ENCODE data around the gene ELMOD3.
"Not testable (repeated sequence)": the region's sequence is repeated elsewhere in the genome, so short reads cannot be mapped to it uniquely, and the experiment has no call there.

The ELMOD3 gene

GRCh38 chr2:85354286-85355072 lies at the start of gene ELMOD3, which contains the start of gene RETSAT:
Gene ELMOD3, plus strand, starts transcription at chr2:85354769. Its CDS starts 2,430 bp downstream, at chr2:85357199.
Gene RETSAT, minus strand, starts transcription at chr2:85354528. Its CDS starts 21 bp downstream, at chr2:85354507.
- peak; percentile 98 for DNase-seq (ENCODE audit: low spot score)

DNA sequence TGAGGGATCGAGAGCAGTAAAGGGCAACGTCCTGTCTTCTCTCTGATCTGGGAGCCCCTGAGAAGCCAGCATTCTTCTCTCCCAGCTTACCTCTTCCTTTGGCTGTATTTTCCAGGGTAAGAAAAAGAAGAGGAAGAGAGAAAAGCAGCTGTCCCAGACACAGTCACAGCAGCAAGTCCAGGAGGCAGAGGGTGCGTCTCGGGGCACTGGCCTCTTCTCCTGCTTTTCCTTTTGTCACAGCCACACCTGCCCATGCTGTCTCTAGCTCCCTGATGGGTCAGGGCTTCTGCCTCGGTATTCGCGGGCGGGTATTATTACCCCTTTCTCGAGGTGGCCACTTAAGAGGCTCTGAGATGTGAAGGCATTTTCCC lies 47.1 kb upstream of the ELMOD3 start:
- no peak for DNase-seq (ENCODE audit: low spot score)

DNA sequence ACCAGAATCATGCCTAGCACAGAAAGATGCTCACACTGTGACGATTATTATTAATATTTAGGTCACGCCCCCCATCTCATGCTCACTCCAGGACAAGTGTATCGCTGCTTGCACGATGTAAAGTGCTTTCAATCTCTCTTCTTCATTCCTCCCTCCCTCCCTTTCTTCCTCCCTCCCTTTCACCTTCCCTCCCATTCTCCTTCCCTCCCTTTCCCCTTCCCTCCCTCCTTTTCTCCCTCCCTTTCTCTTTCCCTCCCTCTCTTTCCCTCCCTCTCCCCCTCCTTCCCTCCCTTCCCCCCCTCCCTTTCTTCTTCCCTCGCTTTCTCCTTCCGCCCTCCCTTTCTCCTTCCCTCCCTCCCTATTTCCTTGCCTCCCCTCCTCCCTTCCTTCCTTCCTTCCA lies 46.4 kb upstream of the ELMOD3 start:
- no peak for DNase-seq (ENCODE audit: low spot score)

- DNase-seq (ENCODE audit: low spot score) = peak; percentile 56
These were observed 45.5 kb upstream of the ELMOD3 start for GRCh38 chr2:85308896-85309555.

DNA sequence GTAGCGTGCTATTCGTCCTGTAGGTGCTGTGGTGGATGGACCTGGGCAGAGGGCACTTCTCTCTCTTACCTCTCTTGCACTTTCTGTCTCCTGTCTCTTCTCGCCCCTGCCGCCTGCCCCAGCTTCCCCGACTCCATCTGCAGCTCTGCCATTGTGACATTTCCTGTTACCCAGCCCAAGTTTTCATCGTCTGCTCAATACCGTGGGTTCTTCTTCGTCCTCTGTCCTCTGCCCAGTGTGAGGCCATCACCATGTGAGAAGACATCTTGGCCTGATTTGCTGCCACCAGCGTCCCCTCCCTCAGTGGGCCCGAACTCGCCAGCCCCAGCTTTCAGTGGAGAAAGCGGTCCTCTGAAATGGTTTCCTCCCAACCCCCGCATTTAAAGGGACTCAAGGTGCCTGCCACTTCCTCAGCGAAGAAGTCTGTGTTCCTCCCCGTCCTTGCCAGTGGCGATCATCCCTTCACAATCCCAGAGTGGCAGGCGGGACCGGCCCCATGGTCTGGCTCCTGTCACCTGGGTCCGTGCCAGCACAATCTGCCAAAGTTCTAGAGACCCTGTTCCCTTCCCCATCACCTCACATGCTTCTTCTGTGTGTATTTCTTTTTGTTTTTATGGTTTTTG lies 44.8 kb upstream of the ELMOD3 start:
- no peak for DNase-seq (ENCODE audit: low spot score)

DNA sequence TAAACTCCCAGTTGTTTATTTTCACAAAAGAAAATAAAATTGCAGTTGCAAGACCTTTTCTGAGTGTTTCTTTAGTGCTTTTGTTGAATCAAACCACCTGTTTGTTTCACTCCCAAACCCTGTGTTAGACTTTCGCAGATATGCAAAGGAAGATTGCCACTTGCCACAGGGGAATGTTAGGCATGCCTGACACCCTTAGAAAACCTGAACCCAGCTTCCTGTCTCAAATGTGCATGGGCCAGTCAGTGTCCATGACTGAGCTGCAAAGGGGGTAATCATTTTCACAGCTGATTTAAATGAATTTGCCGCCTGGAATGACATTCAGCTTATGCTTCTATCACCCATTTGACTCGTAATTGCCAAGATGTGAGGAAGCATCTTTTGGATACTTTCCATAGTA lies 44.2 kb upstream of the ELMOD3 start:
- DNase-seq (ENCODE audit: low spot score) = no peak

GRCh38 chr2:85312404-85312803 lies 42.2 kb upstream of the ELMOD3 start:
- no peak for DNase-seq (ENCODE audit: low spot score)

DNA sequence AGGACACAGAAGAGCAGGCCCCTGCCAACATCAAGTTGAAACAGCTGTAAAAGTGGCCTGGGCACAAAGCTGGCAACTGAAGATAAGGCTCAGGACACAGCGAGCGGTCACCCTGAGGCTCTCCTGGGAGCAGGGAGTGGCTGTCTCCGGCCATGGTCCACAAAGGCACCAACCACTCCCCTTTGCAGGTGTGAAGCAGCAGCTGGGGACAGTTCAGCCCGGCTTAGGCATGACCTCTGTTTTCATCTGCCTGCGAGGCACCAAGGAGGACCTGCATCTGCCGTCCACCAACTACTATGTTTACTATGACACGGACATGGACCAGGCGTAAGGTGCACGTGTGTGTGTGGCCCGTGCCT lies 39.7 kb upstream of the ELMOD3 start:
- no peak for DNase-seq (ENCODE audit: low spot score)

DNA sequence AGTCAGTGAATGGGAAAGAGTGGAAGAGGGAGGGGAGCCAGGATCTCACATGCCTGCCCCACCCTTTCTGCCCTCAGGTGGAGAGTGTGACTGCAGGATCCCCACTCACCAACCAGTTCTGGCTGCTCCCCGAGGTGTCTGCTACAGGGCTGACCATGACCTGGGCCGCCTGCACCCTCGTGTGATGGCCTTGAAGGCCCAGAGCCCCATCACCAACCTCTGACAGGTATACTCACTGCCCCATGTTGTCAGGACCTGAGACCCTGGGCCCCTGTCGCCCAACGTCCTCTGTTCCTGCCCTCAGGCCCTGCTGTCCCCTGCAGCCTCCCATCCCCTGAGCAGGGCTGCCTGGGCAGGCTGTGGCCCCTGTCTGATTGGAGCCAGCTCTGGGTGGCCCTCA lies 38.6 kb upstream of the ELMOD3 start:
- not testable (repeated sequence) for DNase-seq (ENCODE audit: low spot score)

DNA sequence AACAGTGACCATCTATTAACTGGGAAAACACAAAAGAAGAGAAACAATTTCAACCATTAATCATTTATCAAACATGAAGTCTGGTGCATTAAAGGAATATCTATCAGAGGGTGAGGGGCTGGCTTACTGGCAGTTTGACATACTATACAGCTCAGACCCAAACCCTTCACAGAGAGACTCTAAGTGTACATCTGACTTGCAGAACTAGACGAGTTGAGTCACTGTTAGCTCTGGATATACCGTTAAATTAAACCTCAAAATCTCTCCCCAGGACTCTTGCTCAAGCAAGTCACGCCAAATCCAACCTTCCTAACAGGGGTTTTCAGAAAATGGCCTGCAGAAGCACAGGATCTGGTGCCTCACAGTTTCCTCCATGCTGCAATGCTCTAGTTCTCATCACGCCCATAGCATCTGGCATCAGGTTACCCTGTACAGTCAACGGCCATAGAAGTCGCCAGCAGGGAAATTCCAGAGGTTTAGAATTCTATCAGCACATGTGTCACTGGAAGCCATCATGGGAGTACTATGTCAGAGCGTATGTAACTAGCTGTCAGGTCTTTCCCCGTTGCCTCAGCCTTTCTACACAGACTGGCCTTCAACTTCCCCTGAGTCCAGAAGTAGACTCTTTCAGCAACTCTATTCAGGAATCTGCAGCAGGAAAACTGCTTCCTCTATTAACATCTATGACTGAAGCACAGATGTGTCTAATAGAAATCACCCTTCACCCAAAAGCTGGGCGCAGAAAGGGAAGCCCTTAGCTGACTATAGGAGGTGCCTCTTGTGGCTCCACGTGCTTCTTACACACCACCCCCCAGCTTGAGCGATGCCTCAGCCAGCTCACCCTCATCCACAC lies 36.1 kb upstream of the ELMOD3 start:
- no peak for DNase-seq (ENCODE audit: low spot score)

DNA sequence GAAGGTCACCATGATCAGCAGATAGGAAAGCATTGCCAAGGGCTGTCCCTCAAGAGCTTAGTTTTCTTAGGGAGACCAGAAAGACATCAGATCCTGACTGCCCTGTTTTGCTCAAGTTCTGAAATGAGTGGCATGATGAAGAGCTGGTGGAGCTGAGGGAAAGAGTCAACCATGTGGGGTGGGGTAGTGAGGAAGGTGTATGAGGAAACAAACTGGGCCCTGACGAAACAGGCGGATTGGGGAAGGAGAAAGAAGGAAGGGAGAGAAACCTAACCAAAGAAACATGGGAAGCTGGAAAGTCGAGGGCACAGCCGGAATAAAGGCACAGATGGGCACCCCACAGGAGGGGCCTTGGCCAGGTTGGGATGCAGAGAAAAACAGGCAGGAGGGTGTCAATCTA lies 34.8 kb upstream of the ELMOD3 start:
- DNase-seq (ENCODE audit: low spot score) = no peak

- no peak for DNase-seq (ENCODE audit: low spot score)
These were observed 31.1 kb upstream of the ELMOD3 start for GRCh38 chr2:85323351-85323987.

DNA sequence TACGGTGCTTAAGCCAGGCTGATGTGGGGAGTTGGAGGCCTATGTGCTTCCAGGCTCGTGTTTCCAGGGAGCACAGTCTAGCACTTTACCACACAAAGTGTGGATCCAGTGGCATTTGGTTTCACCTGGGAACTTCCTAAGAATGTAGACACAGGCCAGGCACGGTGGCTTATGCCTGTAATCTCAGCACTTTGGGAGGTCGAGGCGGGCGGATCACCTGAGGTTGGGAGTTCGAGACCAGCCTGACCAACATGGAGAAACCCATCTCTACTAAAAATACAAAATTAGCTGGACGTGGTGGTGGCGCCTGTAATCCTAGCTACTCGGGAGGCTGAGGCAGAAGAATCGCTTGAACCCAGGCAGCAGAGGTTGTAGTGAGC lies 30.6 kb upstream of the ELMOD3 start:
- not testable (repeated sequence) for DNase-seq (ENCODE audit: low spot score)

- no peak for DNase-seq (ENCODE audit: low spot score)
These were observed 29.7 kb upstream of the ELMOD3 start for GRCh38 chr2:85324639-85325465.

DNA sequence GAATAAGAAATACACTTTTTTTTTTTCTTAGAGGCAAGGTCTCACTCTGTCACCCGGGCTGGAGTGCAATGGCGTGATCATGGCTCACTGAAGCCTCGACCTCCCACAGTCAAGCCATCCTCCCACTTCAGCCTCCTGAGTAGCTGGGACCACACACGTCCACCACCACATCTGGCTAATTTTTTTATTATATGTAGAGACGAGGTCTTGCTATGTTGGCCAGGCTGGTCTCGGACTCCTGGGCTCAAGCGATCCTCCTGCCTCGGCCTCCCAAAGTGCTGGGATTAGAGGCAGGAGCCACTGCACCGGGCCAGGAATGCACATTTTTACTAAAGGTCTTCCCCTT lies 29.1 kb upstream of the ELMOD3 start:
- no peak for DNase-seq (ENCODE audit: low spot score)

DNA sequence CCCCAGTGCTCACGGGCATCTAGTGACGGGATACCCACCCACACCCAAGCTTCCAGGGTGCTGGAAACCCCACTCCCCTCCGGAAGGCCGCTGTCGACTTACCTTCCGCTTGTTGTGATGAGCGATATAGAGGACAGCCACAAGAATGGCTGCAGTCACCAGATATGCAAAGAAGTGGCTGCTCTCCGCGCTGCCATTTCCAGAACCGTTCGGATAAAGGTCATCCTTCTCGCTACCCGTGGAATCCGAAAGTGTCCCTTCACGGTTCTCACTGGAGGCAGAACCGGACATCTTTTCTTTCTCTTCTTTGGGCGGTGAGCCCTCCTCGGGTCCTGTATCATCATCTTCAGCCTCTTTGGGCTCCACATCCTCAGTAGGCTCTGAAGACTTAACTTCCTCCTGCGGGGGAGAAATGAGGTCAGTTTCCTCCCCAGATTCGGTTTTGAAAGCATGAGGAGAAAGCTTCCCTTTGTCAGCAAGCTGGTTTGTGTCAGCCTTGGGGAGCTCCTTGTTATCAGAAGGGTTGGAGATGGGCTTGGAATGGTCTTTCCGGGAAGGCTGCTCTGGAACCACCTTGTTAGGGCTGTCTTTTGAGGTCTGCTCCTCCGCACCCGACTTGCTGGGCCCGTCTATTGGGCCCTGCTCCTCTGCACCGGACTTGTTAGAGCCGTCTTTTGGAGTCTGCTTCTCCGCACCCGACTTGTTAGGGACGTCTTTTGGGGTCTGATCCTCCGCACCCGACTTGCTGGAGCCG lies 28.0 kb upstream of the ELMOD3 start:
- no peak for DNase-seq (ENCODE audit: low spot score)

DNA sequence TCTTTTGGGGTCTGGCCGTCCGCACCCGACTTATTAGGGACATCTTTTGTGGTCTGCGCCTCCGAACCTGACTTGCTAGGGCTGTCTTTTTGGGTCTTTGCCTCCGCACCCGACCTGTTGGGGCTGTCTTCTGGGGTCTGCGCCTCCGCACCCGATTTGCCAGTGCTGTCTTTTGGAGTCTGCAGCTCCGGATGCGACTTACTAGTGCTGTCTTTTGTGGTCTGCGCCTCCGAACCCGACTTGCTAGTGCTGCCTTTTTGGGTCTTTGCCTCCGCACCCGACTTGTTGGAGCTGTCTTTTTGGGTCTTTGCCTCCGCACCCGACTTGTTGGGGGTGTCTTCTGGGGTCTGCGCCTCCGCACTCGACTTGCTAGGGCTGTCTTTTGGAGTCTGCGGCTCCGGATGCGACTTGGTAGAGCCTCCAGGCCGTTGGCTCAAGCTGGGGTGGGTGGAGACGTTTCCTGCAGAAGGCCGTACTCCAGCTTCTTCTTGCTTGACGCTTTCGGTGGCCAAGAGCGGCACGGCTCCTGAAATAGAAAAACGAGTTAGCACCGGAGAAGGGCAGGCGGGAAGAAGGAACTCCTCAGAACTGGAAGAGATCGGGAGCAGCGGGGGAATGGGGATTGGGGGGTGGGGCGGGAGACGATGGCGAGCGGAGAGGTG lies 27.3 kb upstream of the ELMOD3 start:
- peak; percentile 34 for DNase-seq (ENCODE audit: low spot score)

DNA sequence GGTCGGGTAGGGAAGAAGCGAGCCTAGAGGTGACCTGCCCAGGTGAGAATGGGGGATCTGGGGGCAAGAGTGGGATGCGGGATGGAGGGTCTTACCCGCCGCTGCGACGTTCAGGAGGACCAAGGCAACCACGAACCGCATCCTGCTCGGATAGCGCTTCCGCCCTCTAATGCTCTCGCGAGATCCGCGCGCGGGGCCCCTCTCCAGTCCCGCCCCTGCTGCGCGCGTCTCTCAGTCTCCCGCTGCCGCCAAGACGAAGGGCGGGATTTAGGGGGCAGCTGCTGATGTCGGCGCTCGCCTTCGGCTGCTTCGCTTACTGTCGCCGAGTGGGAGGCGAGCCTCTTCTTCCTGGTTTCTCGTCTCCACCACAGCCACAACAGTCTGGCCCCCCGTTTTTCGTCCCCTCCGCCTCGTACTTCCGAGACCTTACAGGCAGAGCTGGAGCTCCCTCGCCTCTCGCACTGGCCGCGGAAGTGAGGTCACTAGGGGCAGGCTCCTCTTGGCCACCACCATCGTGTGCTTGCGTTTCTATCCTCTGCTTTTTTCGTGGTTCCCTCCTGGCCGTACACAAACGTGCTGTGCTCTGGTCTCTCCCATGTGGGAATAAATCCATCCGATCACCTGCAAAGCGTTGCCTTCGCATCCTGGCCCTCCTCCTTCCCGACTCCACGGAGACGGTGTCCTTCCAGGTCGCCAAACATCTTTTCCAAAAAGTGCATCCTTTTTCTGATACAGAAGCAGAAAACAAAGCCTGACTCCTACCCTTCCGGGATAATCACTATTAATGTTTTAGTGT lies 26.5 kb upstream of the ELMOD3 start, which contains the start of gene TGOLN2:
Gene TGOLN2, minus strand, starts transcription at position 168 of the 796 bp plus-strand sequence. Its CDS starts 27 bp downstream, at position 141.
- DNase-seq (ENCODE audit: low spot score) = peak; percentile 94

GRCh38 chr2:85329181-85329651 lies 25.4 kb upstream of the ELMOD3 start:
- no peak for DNase-seq (ENCODE audit: low spot score)

Measured in putamen (tissue), 1 donor.